Panc1 (cell line): ENCODE results near the gene ARID4A. TPM values are rescaled to one million over a fixed set of nuclear protein-coding genes. Genes with fewer than 3 reads are reported as not detected.

ENCODE experiments used
- ATAC-seq: fragments of 200-7000 bp; cut with Tn5 transposase; 2 replicates; pipeline ENCODE4 v1.9.1; 2020; ENCODE audit warnings: mild to moderate bottlenecking, moderate library complexity
- BruUV-seq: library from RNA; stranded (reverse); fragments of 400-500 nt; replicated peaks from 2 replicates; lab custom pipeline; 2021; lab: Mats Ljungman, UMichigan
- CTCF ChIA-PET: fragments of 300-600 bp; sonication (Branson Sonifier 250); formaldehyde crosslinking; loops from one replicate; lab custom pipeline; 2022; ENCODE audit warnings: antibody characterized with exemption; lab: Charles Lee
- POLR2A ChIA-PET: fragments of 300-600 bp; sonication (Branson Sonifier 250); formaldehyde crosslinking; loops from one replicate; lab custom pipeline; 2022; ENCODE audit warnings: antibody characterized with exemption; lab: Charles Lee
- DNase-seq: peaks from one replicate; pipeline ENCODE4 v3.0.0-alpha.2; 2010; ENCODE audit warnings: low read depth, low spot score
- H3K27ac ChIP-seq: 2 replicates; pipeline ENCODE4 v1.5.1; 2011; ENCODE audit warnings: mild to moderate bottlenecking, low read length, inconsistent platforms
- H3K27me3 ChIP-seq: fragments of 200-500 bp; sonication (Bioruptor generic); 2 replicates; pipeline ENCODE4 v1.6.0; 2014; ENCODE audit warnings: low read length, inconsistent platforms; ENCODE audit not compliant: control insufficient read depth, insufficient read depth
- H3K36me3 ChIP-seq: fragments of 200-500 bp; sonication (Bioruptor generic); 2 replicates; pipeline ENCODE4 v1.5.1; 2014; ENCODE audit warnings: inconsistent platforms, mild to moderate bottlenecking, low read length, moderate library complexity; ENCODE audit not compliant: control insufficient read depth, insufficient read depth
- H3K4me1 ChIP-seq: 2 replicates; pipeline ENCODE4 v1.5.1; 2011; ENCODE audit warnings: inconsistent platforms, mild to moderate bottlenecking, low read length, moderate library complexity; ENCODE audit not compliant: control insufficient read depth, insufficient read depth
- H3K4me3 ChIP-seq, 2 experiments: 2 replicates each; pipeline ENCODE4 v1.5.1; 2011 to 2012; ENCODE audit warnings: low read depth in 2 of 2, low read length in 2 of 2, mild to moderate bottlenecking in 2 of 2, inconsistent platforms in 1 of 2, moderate library complexity in 1 of 2
- H3K9me3 ChIP-seq: fragments of 200-500 bp; sonication (Bioruptor generic); 2 replicates; pipeline ENCODE4 v1.5.1; 2014; ENCODE audit warnings: low read depth, mild to moderate bottlenecking, inconsistent platforms, low read length, moderate library complexity; ENCODE audit not compliant: control insufficient read depth, insufficient read depth
- CTCF ChIP-seq: fragments of 450-650 bp; IDR thresholded peaks from 2 replicates; pipeline ENCODE4 v1.5.1; 2017; ENCODE audit warnings: mild to moderate bottlenecking
- POLR2AphosphoS5 ChIP-seq: IDR thresholded peaks from 2 replicates; pipeline ENCODE4 v1.6.1; 2012; ENCODE audit warnings: mild to moderate bottlenecking, low read depth, low read length, moderate library complexity
- REST ChIP-seq, 2 experiments: IDR thresholded peaks; 2 replicates each; pipeline ENCODE4 v1.6.1; 2011 to 2012; ENCODE audit warnings: low read depth in 2 of 2, control low read depth in 1 of 2, low read length in 1 of 2, mild to moderate bottlenecking in 1 of 2, moderate library complexity in 1 of 2; ENCODE audit not compliant: insufficient read depth in 1 of 2
- SIN3A ChIP-seq: IDR thresholded peaks from 2 replicates; pipeline ENCODE4 v1.6.1; 2012; ENCODE audit warnings: low read depth, mild to moderate bottlenecking, low read length, moderate library complexity, borderline replicate concordance; ENCODE audit not compliant: insufficient read depth
- TCF7L2 ChIP-seq: IDR thresholded peaks from 2 replicates; pipeline ENCODE4 v1.6.1; 2011; ENCODE audit warnings: mild to moderate bottlenecking, low read depth, low read length, inconsistent platforms
- in situ Hi-C: cut with HindIII; loops from 2 replicates; pipeline ENCODE4 v1.10.0; 2016; ENCODE audit warnings: low sequenced_read_pairs, low pct_unique_long_range_greater_than_20kb
- intact Hi-C: fragments of 100-400 bp; cut with micrococcal nuclease; formaldehyde crosslinking; loops from one replicate; pipeline ENCODE4 v1.10.0; 2022; ENCODE audit not compliant: unreplicated experiment
- total RNA-seq: library from RNA; stranded (reverse); gene quantifications from one replicate; pipeline ENCODE4 v1.2.1, GENCODE V29; 2021; ENCODE audit not compliant: unreplicated experiment

The ARID4A gene
- total RNA-seq, 1 experiment from 2014 or later, result 11.4 TPM

DNA sequence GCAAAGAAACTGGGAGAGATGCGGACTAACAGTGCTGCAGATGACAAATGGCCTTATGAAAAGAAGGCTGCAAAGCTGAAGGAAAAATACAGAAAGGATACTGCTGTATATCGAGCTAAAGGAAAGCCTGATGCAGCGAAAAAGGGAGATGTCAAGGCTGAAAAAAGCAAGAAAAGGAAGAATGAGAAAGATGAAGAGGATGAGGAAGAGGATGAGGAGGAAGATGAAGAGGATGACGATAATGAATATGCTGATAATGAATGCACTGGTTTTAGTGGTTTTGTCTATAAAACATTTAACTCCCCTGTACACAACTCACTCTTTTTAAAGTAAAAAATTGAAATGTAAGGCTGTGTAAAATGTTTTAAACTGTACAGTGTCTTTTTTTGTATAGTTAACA lies 13.2 kb upstream of the ARID4A start:
- Histone ChIP-seq H3K9me3 (no peaks in the 10 kb centered on the region), H3K27me3 (no peaks in the 10 kb centered on the region), H3K36me3 (peaks cover 18% of the 10 kb centered on the region; the same call in 1 of the 2 replicates), H3K27ac (no peak overlapping the region), H3K4me1 (no peaks in the 10 kb centered on the region), H3K4me3 (no peak overlapping the region)
- no peak for TF ChIP-seq REST (IDR thresholded peaks at IDR 0.05; ENCODE audit: insufficient read depth in 1 of 2, low read depth in 2 of 2, low read length in 1 of 2)
- TF ChIP-seq POLR2AphosphoS5, result no peak
- TF ChIP-seq TCF7L2, result no peak
- ChIA-PET CTCF (no interaction called here), POLR2A (no interaction called here)
- intact Hi-C loops (no loop called here), in situ Hi-C loops (no loop called here)
- DNase-seq, result no peak
- ATAC-seq, result no peak
- BruUV-seq, result no TSS peak

GRCh38 chr14:58287607-58288042 lies 10.7 kb upstream of the ARID4A start:
- intact Hi-C loops, result no loop called here
- BruUV-seq, result no TSS peak
- DNase-seq, result no peak

More at GRCh38 chr14:58287607-58288042, 10.7 kb upstream of the ARID4A start:
- no peak overlapping the region for H3K4me3 ChIP-seq
- no peaks in the 10 kb centered on the region for H3K9me3 ChIP-seq
- ChIA-PET CTCF (no interaction called here), POLR2A (interaction anchor here (0.6 kb wide), 1 partner anchor 32 kb away, joined by 3 read pairs; no protein-coding TSS in a partner anchor)
- no peak overlapping the region for H3K27ac ChIP-seq
- H3K27me3 ChIP-seq, result no peaks in the 10 kb centered on the region
- peaks cover 30% of the 10 kb centered on the region; the same call in 1 of the 2 replicates for H3K36me3 ChIP-seq
- in situ Hi-C loops, result no loop called here
- H3K4me1 ChIP-seq, result no peaks in the 10 kb centered on the region
- no peak for ATAC-seq
- TF ChIP-seq SIN3A (no peak), REST (IDR thresholded peaks at IDR 0.05; ENCODE audit: insufficient read depth in 1 of 2, low read depth in 2 of 2, low read length in 1 of 2) (no peak), POLR2AphosphoS5 (no peak), CTCF (no peak), TCF7L2 (no peak)
